22Rv1 (cell line): Measurements from ENCODE around the gene SPATS1.

Experiments used
- ZFX ChIP-seq: fragments of 450-650 bp; IDR thresholded peaks from 2 replicates; pipeline ENCODE4 v1.6.1; 2017; ENCODE audit warnings: antibody characterized with exemption, borderline replicate concordance
- TF ChIP-seq, protein P1 (sequence below): fragments of 450-650 bp; IDR thresholded peaks from 2 replicates; pipeline ENCODE4 v1.5.1; 2017; ENCODE audit warnings: mild to moderate bottlenecking

DNA sequence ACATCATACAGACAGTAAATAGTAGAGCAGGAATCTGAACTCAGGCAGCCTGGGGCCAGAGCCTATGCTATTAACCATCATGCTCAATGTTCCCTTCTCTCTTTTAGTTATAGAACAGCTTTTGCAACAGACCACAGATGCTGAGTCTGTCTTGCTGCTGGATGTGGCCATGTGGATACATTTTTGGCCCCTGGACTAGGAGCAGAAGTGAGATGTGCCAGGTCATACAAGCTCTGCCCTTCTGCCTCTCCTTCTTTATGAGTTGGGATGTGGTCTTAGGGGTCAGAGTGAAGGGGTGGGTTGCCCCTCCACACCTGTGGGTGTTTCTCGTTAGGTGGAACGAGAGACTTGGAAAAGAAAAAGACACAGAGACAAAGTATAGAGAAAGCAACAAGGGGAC, 14.7 kb upstream of the SPATS1 start:
- TF ChIP-seq, protein P1, sequence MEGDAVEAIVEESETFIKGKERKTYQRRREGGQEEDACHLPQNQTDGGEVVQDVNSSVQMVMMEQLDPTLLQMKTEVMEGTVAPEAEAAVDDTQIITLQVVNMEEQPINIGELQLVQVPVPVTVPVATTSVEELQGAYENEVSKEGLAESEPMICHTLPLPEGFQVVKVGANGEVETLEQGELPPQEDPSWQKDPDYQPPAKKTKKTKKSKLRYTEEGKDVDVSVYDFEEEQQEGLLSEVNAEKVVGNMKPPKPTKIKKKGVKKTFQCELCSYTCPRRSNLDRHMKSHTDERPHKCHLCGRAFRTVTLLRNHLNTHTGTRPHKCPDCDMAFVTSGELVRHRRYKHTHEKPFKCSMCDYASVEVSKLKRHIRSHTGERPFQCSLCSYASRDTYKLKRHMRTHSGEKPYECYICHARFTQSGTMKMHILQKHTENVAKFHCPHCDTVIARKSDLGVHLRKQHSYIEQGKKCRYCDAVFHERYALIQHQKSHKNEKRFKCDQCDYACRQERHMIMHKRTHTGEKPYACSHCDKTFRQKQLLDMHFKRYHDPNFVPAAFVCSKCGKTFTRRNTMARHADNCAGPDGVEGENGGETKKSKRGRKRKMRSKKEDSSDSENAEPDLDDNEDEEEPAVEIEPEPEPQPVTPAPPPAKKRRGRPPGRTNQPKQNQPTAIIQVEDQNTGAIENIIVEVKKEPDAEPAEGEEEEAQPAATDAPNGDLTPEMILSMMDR: no peak
- TF ChIP-seq ZFX: no peak
